D721Med (cell line): ENCODE measurements around the gene LYPD6B.

ENCODE experiments used
- DNase-seq: peaks from one replicate; pipeline ENCODE4 v3.0.0; 2011; ENCODE audit warnings: low spot score; ENCODE audit not compliant: insufficient read length
- FAIRE-seq: peaks from 2 replicates; lab custom pipeline; 2011; peaks lifted over from hg19 to GRCh38; lab: Jason Lieb, UNC
- TF ChIP-seq, protein P1 (sequence below): IDR thresholded peaks from 2 replicates; pipeline ENCODE4 v1.5.1; 2012; ENCODE audit warnings: mild to moderate bottlenecking, control low read depth; ENCODE audit not compliant: insufficient read depth; ENCODE audit errors: missing control alignments

Gene LYPD6B

GRCh38 chr2:149002378-149002890 is 36.1 kb upstream of the LYPD6B start:
- no peak for DNase-seq
- FAIRE-seq: no peak
- TF ChIP-seq, protein P1, sequence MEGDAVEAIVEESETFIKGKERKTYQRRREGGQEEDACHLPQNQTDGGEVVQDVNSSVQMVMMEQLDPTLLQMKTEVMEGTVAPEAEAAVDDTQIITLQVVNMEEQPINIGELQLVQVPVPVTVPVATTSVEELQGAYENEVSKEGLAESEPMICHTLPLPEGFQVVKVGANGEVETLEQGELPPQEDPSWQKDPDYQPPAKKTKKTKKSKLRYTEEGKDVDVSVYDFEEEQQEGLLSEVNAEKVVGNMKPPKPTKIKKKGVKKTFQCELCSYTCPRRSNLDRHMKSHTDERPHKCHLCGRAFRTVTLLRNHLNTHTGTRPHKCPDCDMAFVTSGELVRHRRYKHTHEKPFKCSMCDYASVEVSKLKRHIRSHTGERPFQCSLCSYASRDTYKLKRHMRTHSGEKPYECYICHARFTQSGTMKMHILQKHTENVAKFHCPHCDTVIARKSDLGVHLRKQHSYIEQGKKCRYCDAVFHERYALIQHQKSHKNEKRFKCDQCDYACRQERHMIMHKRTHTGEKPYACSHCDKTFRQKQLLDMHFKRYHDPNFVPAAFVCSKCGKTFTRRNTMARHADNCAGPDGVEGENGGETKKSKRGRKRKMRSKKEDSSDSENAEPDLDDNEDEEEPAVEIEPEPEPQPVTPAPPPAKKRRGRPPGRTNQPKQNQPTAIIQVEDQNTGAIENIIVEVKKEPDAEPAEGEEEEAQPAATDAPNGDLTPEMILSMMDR: no peak

GRCh38 chr2:149002891-149003740 is 35.4 kb upstream of the LYPD6B start:
- DNase-seq: no peak
- no peak for FAIRE-seq
- TF ChIP-seq, protein P1: no peak

GRCh38 chr2:149004836-149005235 is 33.7 kb upstream of the LYPD6B start:
- DNase-seq (no peak), FAIRE-seq (no peak)
- TF ChIP-seq, protein P1: no peak

DNA sequence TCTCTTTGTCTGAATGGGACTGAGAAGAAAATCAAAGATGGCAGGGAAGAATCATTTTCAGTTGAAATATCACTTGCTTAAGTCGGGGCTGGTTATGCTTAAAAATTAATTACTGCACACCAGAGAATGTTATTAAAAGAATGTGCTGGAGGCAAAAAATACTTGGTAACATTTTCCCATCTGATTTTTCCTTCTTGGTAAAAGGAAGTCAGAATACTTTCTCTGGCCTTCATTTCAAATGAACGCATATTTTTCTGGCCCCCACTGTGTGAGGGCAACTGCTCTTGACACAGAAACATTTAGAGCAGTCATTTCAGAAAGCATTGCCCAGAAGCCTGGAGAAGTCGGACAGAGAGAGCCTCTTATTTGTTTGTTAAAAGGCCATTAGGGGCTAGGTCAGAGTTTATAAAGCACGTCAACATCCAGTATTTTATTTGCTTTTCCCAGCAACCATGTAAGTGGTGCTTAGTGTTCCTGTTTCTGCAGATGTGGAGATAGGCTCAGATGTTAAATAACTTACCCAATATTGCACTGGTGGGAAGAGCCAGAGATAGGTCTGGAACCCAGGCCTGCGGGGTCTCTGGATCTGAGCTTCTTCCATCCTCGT is 32.9 kb upstream of the LYPD6B start:
- DNase-seq: no peak
- FAIRE-seq: no peak
- TF ChIP-seq, protein P1: no peak

DNA sequence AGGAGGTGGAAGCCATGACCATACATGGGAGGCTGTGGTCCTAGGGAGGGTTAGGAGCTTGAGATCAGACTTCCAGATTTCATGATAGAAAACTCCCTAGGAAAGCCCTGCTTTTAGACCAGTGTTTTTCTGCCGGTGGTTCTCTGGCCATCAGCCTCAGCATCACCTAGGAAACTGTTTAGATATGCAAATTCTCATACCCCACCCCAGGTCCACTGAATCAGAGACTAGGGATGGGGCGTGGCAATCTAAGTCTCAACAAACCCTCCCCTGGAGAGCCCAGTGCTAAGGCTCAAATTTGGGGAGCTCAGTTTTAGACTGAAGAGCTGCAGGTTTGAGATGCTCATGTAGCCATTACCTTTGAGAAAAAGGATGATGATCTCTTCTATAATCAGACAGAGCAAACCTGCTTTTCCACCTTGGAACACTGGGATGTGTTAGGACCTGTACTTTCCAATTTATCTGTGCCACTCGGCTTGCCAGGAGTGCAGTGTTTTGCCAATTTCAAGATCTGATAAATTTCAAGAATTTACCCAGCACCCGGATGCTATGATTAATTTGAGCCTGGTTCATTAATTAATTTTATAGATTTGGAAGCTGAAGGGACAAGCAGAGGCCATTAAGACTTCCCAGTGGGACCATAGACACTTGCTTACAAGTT is 31.5 kb upstream of the LYPD6B start:
- DNase-seq: no peak
- no peak for FAIRE-seq
- TF ChIP-seq, protein P1: no peak

DNA sequence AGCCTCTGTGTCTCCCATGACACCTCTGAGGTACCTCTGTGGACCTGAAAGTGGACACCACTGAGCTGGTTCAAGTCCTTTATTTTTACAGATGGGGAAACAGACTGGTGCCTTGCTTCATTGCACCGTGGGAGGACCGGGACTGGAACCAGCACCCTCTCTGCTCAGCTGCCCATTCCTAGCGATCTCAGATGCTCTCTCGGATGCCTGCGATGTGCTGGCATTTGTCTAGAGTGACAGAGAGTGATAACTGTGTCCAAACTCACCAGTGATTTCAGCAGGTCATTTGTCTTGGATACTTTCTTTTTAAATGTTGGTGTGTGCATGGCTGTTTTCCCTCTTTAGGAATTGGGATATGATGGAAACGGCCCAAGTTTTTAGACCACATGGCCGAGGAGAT is 30.1 kb upstream of the LYPD6B start:
- no peak for DNase-seq
- FAIRE-seq: no peak

More for the DNA sequence above, 30.1 kb upstream of the LYPD6B start:
- TF ChIP-seq, protein P1: no peak
